Activated CD4-positive, alpha-beta T cell treated with anti-CD3 and anti-CD28 coated beads, Interleukin-2, amount 50 U/mL, for 48 hours (primary cell): ENCODE measurements around the gene BCKDHB.
"Not testable (repeated sequence)": the region's sequence is repeated elsewhere in the genome, so short reads cannot be mapped to it uniquely, and the experiment has no call there.

Experiments used
- DNase-seq, 2 experiments: peaks; one replicate each; pipeline ENCODE4 v3.0.0-alpha.2; 2020

The BCKDHB gene

DNA sequence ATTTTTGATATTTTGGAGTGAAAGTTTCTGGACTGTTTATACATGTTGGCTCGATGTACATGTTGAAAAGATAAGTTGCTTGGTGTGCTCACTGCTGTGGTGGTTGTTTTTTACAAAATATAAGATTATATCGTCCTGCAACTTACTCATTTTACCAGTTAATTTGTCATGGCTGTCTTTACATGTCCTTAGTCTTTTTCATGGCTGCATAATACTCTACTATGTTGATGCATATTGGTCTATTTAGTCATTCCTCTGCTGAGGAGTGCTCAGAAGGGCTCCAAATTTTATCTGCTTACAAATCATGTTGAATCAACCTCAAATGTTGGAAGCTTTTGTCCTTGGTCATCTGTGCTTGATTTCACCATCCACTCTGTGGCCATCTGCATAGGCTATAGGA is 164.6 kb downstream of the BCKDHB start:
- no peak for DNase-seq

DNA sequence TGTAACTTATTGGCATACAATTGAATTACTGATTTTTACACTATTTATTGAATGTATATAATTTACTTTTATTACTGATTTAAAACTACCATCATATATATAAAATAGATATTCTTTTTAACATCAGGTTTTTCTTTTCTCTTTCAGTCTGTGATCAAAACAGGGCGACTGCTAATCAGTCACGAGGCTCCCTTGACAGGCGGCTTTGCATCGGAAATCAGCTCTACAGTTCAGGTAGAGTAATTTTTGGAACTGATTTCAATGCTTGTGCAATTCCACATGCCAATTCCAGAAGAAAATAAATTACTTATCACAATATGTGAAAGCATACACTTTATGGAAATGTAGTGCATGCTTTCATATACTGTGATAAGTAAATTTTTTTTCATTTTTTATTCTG is 166.5 kb downstream of the BCKDHB start:
- DNase-seq = no peak

DNA sequence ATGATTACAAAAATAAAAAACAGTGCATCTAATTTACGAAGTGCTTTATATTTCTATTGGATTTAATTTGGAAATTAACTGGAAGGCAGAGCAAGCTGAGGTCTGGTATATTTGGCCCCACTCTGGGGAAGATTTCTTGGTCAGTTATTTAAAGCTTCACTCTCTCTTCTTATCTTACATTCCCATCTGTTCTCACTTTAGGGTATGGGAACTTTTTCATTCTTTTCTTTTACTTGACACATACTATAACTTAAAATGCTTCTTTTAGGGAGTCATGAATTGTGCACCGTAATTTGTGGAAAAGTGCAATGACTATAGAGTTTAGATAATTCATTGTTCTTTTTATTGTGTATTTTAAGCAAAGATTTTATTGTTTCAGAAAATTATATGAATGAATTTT is 170.4 kb downstream of the BCKDHB start:
- DNase-seq = no peak

DNA sequence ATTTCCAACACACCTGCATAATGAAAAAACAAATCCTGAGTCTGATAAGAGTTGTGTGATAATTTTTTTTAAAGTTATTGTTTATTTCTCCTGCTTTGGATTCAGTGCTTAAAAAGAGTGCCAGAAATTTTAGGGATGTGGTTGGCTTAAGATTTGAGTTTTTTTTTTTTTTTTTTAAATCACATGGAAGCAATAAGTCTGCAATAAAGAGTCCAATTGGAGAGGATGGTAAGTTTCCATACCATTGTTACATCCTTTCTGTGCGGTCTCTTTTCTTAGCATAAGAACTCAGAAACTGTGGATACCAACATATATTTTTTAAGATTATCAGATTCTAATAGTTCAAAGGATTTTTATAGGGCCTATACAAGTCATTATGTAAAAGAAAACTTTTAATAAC is 171.0 kb downstream of the BCKDHB start:
- no peak for DNase-seq

DNA sequence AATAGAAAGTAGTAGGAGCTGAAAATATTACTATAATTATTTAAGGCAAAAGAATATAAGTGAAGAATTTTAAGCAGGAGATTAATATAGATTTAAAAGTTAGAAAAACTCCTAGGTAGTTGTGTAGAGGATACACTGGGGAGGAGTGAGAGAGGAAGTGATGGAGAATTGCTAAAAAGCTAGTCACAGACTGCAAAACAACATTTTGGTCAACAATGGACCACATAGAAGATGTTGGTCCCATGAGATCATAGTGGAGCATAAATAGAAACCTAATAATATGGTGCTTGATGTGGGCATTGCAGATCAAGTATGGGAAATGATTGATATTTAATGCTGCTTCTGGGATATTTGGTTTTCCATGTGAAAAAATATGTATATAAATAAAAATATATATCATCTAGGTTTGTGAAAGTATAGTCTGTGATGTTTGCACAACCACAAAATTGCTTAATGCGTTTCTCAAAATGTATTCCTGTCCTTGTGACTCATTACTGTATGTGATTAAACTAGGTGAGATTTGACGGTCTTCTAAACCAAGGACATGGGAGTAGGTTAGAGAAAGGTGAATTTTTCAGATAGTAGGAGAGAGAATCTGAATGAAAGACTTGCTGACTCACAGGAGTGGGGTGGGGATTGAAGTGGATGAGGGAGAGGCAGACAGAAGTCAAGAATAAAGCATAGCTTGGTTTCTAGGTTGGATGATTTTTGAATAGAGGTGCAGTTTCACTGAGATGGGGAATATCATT is 174.0 kb downstream of the BCKDHB start:
- no peak for DNase-seq

DNA sequence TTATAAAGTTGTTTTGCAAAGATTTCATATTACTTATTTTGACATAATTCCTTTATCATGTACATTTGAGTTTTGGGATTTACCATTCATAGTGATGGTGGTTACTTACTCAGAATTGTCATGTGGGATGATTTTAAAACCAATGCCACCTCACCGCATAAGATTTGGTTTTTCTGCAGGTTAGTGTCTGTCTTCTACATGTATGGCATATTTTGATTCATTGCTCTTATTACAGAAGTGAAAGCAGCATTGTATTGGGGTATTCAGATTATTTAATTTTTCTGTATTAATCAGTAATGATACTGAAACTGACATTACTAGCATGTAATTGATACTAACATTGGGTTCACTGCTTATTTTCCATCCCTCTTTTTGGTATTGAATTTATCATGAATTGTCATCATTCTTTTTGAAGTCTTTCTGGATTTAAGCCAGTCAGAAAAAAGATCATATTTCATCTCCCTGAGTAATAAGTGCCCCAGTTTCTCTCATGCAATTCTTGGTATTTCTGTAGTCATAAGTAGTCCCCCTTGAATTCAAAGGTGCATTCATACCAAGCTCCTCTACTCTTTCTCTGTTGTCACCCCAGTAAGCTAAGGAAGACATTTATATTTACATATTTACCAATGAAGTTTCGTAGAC is 176.6 kb downstream of the BCKDHB start:
- no peak for DNase-seq

DNA sequence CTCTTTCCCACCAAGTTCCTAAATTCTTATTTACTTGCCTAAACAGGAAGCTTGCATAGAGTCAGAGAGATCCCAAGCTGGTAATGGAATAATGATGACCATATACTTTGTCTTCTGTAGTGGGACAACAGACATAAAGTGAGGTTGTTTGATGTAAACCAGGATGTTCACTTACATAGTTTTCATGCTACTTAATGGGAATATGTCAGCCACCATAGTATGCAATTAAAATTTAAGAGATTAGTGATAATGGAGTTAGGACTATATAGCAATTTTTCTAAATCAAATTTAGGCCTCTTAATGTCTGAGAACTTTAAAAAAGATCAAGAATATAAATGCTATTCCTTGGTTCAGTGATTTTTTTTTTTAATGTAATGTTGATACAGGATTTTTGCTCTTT is 180.6 kb downstream of the BCKDHB start:
- no peak for DNase-seq

DNA sequence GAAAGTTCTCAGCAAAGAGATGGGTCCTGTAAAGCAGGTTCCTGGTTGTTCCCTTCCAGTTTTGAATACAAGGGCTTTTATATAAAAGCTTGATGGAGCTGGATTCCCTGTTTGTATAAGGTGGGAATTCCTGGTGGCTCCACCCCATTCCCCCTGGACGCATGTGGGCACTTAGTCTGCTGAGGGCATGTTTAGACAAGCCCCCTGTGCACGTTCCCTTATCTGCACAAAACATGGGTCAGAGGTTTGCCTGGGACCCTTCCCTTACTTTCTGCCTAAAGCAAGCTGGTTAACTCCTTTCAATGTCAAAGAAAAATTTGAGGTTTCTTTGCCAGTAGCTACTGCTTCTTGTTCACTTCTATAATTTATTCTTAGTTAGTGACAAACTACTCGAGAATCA is 181.1 kb downstream of the BCKDHB start:
- no peak for DNase-seq

DNA sequence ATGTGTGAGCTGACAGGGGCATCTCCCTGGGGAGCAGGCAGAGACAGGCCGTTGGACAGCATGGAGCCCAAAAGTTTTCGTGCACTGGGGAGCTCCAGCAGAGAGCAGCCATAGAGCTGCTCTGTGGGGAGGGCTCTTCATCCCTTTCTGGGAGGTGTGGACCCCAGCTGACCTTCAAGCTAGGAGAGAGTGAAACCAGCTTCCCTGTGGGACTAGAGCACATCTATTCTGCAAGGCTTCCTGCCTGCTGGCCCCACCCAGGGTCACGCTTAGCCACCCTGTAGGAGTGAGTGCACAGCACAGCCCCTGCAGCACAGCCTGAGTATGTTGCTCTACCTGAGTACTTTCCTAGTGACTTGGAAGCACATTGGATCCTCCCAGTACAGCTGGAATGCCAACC is 183.3 kb downstream of the BCKDHB start:
- DNase-seq = no peak

DNA sequence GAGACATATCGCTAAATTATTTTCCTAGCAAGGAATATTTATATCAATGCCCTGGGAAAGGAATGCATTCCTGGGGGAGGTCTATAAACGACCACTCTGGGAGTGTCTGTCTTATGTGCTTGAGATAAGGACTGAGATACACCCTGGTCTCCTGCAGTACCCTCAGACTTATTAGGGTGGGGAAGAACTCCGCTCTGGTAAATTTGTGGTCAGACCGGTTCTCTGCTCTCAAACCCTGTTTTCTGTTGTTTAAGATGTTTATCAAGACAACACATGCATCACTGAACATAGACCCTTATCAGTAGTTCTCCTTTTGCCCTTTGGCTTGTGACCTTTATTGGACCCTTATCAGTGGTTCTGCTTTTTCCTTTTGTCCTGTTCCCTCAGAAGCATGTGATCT is 188.1 kb downstream of the BCKDHB start:
- DNase-seq = not testable (repeated sequence)

DNA sequence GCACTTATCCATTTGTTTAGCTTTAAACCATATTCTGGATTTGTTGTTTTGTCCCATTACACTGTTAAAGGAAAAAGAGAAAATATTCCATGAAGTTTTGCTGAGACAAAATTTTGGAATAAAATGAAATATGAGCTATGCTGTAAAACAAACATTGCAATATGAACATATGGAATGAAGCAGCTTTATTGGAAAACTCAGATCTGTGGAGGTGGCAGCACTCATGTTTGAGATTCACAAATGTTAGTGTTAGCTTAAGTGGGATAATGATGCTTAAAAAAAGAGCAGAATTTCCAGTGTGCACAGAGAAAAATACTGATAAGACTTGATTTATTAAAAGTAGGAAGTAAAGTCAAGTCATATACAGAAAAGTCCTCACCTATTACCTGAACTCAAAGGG is 196.2 kb downstream of the BCKDHB start:
- no peak for DNase-seq

DNA sequence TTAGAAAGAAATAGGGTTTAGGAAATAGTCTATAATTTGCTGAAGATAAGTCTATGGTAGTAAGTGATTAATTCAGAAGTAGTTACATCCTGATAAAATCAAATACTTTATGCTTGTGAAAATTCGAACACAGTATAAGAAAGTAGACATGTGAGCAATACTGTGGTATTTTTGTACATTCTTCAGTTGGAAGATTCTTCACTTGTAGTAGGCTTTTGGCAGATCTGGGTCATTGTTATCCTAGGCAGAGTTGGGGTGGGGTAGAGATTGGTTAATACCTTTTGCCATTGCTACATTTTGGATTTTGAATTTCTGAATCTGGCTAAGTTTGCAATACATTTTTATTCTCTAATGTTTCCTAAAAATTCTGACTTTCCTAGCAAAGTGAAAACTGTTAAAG is 197.5 kb downstream of the BCKDHB start:
- DNase-seq = no peak

DNA sequence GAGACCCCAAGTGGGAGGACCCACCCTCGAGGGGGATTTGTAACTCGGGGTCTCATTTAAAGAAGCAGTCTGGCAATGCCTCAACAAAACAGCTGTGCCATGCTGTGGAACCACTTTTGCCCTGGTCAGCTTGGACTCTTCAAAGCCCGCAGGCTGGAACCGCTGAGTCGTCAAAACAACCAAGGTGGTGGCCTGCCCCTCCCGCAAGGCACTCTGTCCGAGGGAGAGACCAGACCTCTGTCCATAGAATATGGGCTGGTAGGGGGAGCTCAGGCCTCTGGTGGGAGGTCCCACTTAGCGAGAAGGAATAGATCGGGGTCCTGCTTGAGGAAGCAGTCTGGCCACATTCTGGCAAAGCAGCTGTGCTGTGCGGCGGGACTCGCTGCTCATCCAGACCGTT is 208.1 kb downstream of the BCKDHB start:
- DNase-seq = no peak

DNA sequence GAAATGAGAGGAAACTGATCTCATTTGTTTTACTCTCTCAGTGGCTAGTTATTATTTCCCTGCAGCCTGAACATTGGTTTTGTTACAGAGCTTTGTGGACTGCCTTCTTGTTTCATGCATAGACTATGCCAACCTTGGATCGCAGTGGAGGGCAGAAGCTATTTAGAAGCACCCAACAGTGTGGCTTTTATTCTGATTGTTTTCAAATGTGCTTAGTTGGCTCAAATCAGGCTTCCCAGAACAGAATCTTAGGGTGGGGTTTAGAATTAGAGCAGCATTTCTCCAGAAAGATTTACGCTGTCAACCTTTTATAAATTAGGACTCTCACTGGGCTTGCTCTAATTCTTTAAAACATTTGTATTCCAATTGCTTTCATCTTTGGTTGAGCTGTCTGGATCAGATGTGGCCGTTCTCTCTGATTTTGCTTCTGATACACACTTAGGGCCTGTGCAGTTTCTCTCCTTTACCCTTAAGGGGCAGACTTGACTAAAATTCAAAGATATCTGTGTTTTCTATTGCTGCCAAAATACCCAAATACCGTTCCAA is 210.3 kb downstream of the BCKDHB start:
- DNase-seq = no peak

DNA sequence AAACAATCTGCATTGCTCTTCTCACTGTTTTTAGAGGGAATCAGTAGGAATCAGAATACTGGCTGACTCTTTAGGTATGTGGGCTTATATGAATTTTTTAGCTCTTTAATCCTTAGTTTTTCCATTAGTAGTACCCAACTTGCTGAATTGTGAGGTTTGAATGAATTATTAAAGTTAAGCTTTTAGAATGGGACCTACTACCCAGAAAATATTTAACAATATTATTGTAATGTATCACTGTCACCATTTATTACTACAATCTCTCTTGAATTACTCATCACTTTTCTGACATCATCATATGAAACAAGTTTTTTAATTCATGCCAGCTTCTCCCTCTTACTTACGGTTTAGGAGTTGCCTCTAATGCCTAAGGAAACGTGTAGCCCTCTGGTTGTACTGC is 212.7 kb downstream of the BCKDHB start:
- no peak for DNase-seq

DNA sequence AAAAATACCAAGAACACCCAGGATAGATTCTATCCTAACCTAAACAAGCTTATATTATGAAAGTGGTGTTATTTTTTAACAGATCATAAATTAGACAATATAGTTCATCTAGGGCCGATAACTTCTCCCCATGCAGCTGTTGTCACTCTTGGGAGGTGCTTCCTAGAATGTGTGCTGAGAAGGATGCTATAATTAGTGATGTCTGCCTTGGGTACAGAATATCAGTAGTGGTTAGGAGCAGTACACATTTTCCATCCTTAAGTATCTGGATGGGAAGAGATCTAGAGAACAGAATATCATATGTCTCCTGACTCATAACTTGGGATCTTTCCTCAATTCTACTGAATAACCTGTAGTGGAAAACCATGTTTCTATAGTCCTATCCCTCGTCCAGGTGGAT is 214.5 kb downstream of the BCKDHB start:
- DNase-seq = no peak

DNA sequence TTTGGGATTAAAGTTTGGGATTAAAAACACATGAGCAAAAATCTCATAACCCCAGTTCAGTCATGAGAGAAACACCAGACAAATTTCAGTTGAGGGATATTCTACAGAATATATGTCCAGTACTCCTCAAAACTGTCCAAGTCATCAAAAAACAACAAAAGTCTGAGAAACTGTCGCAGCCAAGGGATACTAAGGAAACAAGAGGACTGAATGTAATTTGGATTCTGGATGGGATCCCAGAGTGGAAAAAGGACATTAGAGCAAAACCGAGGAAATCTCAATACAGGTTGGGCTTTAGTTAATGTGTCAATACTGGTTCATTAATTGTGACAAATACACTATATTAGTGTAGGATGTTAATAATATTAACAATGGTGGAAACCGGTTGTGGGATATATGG is 219.3 kb downstream of the BCKDHB start:
- no peak for DNase-seq

DNA sequence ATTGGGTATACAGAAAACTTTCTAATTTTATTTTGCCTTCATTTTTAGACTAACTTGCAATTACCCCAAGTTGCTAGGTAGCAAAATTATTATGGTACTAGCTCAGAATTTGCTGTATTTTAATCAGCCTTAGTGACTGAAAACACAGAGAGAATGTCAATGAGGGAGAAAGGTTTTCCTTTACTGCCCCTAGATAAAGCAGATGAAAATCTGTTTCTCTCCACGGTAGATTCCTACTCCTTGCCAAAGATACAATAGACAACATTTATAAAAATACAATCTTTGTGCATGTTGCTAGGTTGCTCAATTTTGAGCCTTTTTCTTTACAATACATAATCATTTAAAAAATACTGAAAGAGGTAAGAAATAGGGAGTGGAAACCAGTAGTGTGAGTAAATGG is 222.2 kb downstream of the BCKDHB start:
- DNase-seq = no peak

DNA sequence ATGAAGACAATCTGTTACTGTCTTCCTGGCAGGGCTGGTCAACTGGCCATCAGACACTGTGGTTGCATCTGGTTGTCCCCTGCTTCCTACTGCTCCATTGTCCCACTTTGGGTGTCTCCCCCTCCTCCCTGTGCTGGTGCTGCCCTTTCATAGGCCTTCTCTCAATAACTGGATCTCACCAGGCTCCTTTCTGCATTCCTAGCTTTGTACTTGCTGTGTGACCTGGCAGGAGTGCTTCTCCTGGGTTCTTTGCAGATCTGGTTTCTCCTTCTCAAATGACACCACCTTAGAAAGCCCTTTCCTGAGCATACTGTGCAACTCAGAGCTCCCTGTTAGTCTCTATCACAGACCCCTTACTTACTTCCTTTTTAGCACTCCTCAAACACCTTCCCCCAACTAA is 223.0 kb downstream of the BCKDHB start:
- no peak for DNase-seq

DNA sequence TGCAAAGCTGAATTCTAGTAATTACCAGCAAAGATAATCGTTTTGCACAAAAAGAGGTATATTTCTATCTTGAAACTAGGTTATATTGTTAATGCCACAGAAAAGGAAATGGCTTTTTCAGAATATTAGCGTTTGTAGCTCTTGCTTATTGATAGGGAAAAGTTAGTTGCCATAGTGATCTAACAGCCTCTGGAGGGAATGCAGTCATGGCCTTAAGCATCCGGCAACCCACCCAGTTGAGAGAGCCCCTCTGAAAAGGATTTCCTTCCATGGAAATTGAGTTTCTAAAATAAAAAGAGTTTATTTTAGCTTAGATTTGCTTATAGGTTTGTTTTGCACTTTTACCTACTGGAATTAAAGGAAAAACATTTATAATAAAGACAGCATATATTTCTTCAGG is 224.5 kb downstream of the BCKDHB start:
- DNase-seq = no peak

DNA sequence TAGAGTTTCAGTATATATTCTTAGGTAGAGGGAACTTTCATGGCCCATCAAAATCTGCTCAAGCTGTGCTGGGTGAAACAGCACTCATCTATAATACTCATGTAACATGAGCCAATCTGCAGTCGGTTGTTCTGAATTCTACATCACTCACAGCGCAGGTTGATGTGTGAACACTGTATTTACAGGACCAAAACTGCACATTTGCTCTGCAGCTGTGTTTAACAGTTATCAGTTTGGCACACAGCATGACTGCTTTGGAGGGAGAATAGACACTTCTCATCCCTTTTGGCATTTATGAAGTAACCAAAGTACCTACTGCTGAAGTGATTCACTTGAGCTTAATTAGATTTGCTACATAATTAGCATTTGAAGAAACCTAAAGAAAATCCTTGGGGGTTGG is 225.1 kb downstream of the BCKDHB start:
- DNase-seq = no peak

DNA sequence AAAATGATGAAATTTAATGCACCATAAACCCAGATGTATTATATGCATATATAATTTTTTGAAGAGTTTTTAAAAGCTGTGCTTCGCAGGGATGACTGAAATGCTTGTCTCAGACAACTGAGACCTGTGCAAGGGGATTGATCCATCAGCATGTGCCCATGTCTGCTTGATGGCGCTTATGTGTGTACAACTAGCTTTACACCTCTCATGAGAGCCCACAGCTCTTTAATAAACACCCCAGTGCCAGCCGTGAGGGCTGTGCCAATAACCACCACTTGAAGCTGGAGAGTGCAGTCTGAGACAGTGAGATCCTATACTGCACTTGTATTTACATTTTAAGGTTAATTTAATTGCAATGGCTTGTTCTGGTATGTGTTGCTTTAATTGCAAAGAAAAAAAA is 225.5 kb downstream of the BCKDHB start:
- no peak for DNase-seq

DNA sequence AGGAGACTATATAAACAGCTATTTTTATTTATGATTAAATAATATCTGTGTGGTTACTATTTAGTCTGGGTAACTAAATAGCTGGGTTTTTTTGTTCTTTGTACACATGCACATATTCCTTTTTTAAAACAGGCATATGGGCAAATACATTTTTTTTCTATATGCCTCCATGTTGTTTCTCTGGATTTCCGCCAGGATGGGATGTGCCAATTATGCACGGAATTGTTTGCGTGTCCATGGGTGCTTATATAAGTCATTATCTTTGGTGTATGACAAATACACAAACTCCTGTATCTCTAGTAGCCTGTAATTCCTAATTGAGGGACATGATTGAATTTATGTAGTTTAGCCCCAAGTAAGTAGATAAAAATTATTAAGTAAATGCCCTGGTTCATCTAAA is 226.9 kb downstream of the BCKDHB start:
- DNase-seq = no peak

DNA sequence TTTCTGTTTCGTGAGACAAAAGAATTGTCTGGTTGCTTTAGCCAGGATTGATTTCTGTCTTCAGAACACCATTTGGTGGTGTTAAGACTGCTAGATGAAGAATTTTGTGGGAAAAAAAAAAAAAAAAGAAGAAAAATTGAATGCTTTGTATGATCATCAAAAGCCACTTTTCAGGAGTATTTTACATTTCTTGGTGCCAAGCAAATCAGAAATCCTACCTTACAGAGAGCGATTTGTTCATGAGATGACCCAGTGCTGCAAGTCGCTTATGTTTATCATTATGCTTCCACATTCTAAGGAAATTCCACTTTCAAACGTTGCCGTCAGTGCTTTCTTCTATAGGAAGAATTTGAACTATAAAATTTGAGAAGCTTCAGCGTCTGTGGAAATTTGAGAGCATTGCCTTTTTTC is 228.7 kb downstream of the BCKDHB start:
- no peak for DNase-seq

DNA sequence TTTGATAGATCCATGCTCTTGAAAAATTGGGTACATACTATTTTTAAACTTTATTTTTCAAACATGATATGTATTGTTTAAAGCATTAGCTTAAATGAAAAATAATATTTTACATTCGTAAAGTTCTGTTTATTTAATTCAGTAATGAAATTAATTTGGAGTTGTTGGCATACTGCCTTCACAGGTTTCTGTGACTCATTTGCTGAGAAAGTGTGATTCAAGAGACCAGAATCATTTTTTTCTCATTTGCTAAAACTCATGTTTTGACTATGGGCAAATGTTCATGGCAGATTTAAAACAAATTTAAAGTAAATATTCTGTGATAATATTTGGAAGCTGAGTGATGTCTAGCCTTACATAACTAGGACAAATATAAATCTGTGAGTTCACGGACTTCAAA is 230.4 kb downstream of the BCKDHB start:
- no peak for DNase-seq
